ENCODE measurements around the gene ISLR2. TPM values are rescaled to one million over a fixed set of nuclear protein-coding genes. Genes with fewer than 3 reads are reported as not detected.
"Not testable (repeated sequence)": the region's sequence is repeated elsewhere in the genome, so short reads cannot be mapped to it uniquely, and the experiment has no call there.

Gene ISLR2
- total and polyA plus RNA-seq, 2 donors from 2014 or later, result 0.13 to 1.1 TPM

- intact Hi-C loops (cut with DNase I), result no loop called here
- no peak for DNase-seq
- FAIRE-seq, result no peak
Observed at GRCh38 chr15:74108111-74108510, 22.3 kb upstream of the ISLR2 start.

DNA sequence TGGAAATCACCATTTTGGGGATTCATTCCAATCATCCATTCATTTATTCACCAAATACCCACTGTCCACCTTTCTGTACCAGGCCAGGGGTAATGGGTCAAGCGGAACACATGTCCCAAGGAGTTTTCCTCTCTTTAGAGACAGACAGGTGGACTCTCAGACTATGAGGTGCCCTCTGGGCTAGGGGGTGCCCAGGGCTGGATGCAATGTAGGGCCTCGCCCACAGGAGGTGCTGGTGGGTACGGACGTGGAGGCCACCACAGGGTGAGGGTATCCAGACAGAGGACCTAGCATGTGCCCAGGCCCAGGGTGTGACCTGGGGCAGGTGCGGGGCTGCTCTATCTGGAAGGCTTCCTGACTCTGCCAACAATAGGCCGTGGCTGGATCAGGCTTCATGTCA is 21.8 kb upstream of the ISLR2 start:
- DNase-seq; H3K9me3 ChIP-seq (ENCODE audit: control insufficient read depth in 2 of 3, insufficient read depth in 1 of 3, low read length in 3 of 3); H3K27me3 ChIP-seq (ENCODE audit: control insufficient read depth, insufficient read depth, low read length); H3K4me3 ChIP-seq (ENCODE audit: low read length in 3 of 3); intact Hi-C loops (cut with DNase I); FAIRE-seq; H3K36me3 ChIP-seq (ENCODE audit: control insufficient read depth in 2 of 3, insufficient read depth in 3 of 3, low read length in 3 of 3); H3K9ac ChIP-seq (ENCODE audit: low read length in 3 of 3); H3K27ac ChIP-seq (ENCODE audit: low read depth in 2 of 2, low read length in 2 of 2); H3K4me1 ChIP-seq (ENCODE audit: control insufficient read depth in 2 of 3, insufficient read depth in 2 of 3, low read depth in 1 of 3, low read length in 3 of 3): not testable (repeated sequence)

More at GRCh38 chr15:74108111-74108510, 22.3 kb upstream of the ISLR2 start:
- no peak for TF ChIP-seq CTCF (IDR thresholded peaks at IDR 0.05; ENCODE audit: borderline replicate concordance, extremely low read depth, insufficient read depth)
- Histone ChIP-seq H3K27me3 (ENCODE audit: control insufficient read depth, insufficient read depth, low read length) (no peaks in the 10 kb centered on the region), H3K4me1 (ENCODE audit: control insufficient read depth in 2 of 3, insufficient read depth in 2 of 3, low read depth in 1 of 3, low read length in 3 of 3) (no peaks in the 10 kb centered on the region), H3K36me3 (ENCODE audit: control insufficient read depth in 2 of 3, insufficient read depth in 3 of 3, low read length in 3 of 3) (no peaks in the 10 kb centered on the region), H3K9ac (ENCODE audit: low read length in 3 of 3) (no peak overlapping the region), H3K27ac (ENCODE audit: low read depth in 2 of 2, low read length in 2 of 2) (no peak overlapping the region), H3K9me3 (ENCODE audit: control insufficient read depth in 2 of 3, insufficient read depth in 1 of 3, low read length in 3 of 3) (no peaks in the 10 kb centered on the region), H3K4me3 (ENCODE audit: low read length in 3 of 3) (no peak overlapping the region)

GRCh38 chr15:74109713-74110112 is 20.7 kb upstream of the ISLR2 start:
- no peaks in the 10 kb centered on the region for H3K4me1 ChIP-seq (ENCODE audit: control insufficient read depth in 2 of 3, insufficient read depth in 2 of 3, low read depth in 1 of 3, low read length in 3 of 3)
- no peak for DNase-seq
- no peaks in the 10 kb centered on the region for H3K9me3 ChIP-seq (ENCODE audit: control insufficient read depth in 2 of 3, insufficient read depth in 1 of 3, low read length in 3 of 3)
- no peaks in the 10 kb centered on the region for H3K27me3 ChIP-seq (ENCODE audit: control insufficient read depth, insufficient read depth, low read length)
- intact Hi-C loops (cut with DNase I), result no loop called here
- no peak for FAIRE-seq
- no peak overlapping the region for H3K27ac ChIP-seq (ENCODE audit: low read depth in 2 of 2, low read length in 2 of 2)
- no peak overlapping the region for H3K4me3 ChIP-seq (ENCODE audit: low read length in 3 of 3)
- no peak for TF ChIP-seq CTCF (IDR thresholded peaks at IDR 0.05; ENCODE audit: borderline replicate concordance, extremely low read depth, insufficient read depth)
- no peaks in the 10 kb centered on the region for H3K36me3 ChIP-seq (ENCODE audit: control insufficient read depth in 2 of 3, insufficient read depth in 3 of 3, low read length in 3 of 3)
- H3K9ac ChIP-seq (ENCODE audit: low read length in 3 of 3), result no peak overlapping the region

DNA sequence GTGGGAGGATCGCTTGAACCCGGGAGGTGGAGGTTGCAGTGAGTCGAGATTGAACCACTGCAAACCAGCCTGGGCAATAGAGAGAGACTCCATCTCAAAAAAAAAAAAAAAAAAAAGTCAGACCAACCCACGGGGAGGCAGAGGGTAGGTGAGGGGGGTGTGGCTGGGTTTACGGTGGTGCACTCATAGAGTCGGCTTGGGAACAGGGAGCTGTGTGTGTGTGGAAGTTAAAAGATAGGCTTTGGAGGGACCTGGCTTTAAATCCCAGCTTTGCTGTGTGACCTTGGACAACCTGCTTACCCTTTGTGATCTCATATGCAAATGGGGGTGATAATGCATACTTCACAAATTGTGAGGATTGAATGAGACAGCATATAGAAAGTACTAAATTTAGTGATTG is 10.0 kb upstream of the ISLR2 start:
- H3K9ac ChIP-seq (ENCODE audit: low read length in 3 of 3), result no peak overlapping the region
- intact Hi-C loops (cut with DNase I), result loop anchor here (5.0 kb wide), 1 partner anchor 192 kb away; no protein-coding TSS in a partner anchor
- H3K27ac ChIP-seq (ENCODE audit: low read depth in 2 of 2, low read length in 2 of 2), result no peak overlapping the region
- no peaks in the 10 kb centered on the region for H3K9me3 ChIP-seq (ENCODE audit: control insufficient read depth in 2 of 3, insufficient read depth in 1 of 3, low read length in 3 of 3)
- H3K4me3 ChIP-seq (ENCODE audit: low read length in 3 of 3), result no peak overlapping the region
- no peaks in the 10 kb centered on the region for H3K36me3 ChIP-seq (ENCODE audit: control insufficient read depth in 2 of 3, insufficient read depth in 3 of 3, low read length in 3 of 3)
- DNase-seq (peak in 1 of 5 donors; percentile 34), FAIRE-seq (no peak)
- H3K4me1 ChIP-seq (ENCODE audit: control insufficient read depth in 2 of 3, insufficient read depth in 2 of 3, low read depth in 1 of 3, low read length in 3 of 3), result no peaks in the 10 kb centered on the region
- TF ChIP-seq CTCF (IDR thresholded peaks at IDR 0.05; ENCODE audit: borderline replicate concordance, extremely low read depth, insufficient read depth), result no peak
- H3K27me3 ChIP-seq (ENCODE audit: control insufficient read depth, insufficient read depth, low read length), result no peaks in the 10 kb centered on the region
